HG02798 (cell line): ENCODE results near the gene OXT.

Source experiments
- ATAC-seq: cut with Tn5 transposase; IDR thresholded peaks from one replicate; pipeline ENCODE4 v1.9.1; 2021; ENCODE audit warnings: mild to moderate bottlenecking; ENCODE audit not compliant: unreplicated experiment, poor library complexity

Gene OXT

GRCh38 chr20:3082955-3083952, 11.8 kb downstream of the OXT start:
- no peak for ATAC-seq

GRCh38 chr20:3084283-3084985, 13.0 kb downstream of the OXT start, which contains the start of gene AVP:
TSS of gene AVP (minus strand) at chr20:3084724. CDS start at chr20:3084674, 50 bp downstream.
- ATAC-seq, result no peak

GRCh38 chr20:3084986-3085360, 13.6 kb downstream of the OXT start:
- ATAC-seq, result no peak

GRCh38 chr20:3085571-3086072, 14.2 kb downstream of the OXT start:
- no peak for ATAC-seq

GRCh38 chr20:3088031-3088430, 16.6 kb downstream of the OXT start:
- no peak for ATAC-seq

- no peak for ATAC-seq
Observed at GRCh38 chr20:3090565-3090964, 19.1 kb downstream of the OXT start.

GRCh38 chr20:3092611-3093379, 21.4 kb downstream of the OXT start:
- ATAC-seq, result no peak

GRCh38 chr20:3093861-3094361, 22.5 kb downstream of the OXT start:
- no peak for ATAC-seq

GRCh38 chr20:3094848-3095629, 23.6 kb downstream of the OXT start:
- no peak for ATAC-seq

- ATAC-seq, result no peak
Observed at GRCh38 chr20:3100480-3100879, 29.1 kb downstream of the OXT start.

GRCh38 chr20:3101251-3101650, 29.8 kb downstream of the OXT start:
- no peak for ATAC-seq

- no peak for ATAC-seq
Observed at GRCh38 chr20:3101737-3102574, 30.5 kb downstream of the OXT start.

- no peak for ATAC-seq
Observed at GRCh38 chr20:3102575-3103368, 31.4 kb downstream of the OXT start.

- no peak for ATAC-seq
Observed at GRCh38 chr20:3103369-3104032, 32.1 kb downstream of the OXT start.

GRCh38 chr20:3105256-3106137, 34.1 kb downstream of the OXT start:
- ATAC-seq, result no peak

GRCh38 chr20:3106185-3106584, 34.8 kb downstream of the OXT start:
- no peak for ATAC-seq
